ENCODE results near the gene PAOX.

Gene PAOX

DNA sequence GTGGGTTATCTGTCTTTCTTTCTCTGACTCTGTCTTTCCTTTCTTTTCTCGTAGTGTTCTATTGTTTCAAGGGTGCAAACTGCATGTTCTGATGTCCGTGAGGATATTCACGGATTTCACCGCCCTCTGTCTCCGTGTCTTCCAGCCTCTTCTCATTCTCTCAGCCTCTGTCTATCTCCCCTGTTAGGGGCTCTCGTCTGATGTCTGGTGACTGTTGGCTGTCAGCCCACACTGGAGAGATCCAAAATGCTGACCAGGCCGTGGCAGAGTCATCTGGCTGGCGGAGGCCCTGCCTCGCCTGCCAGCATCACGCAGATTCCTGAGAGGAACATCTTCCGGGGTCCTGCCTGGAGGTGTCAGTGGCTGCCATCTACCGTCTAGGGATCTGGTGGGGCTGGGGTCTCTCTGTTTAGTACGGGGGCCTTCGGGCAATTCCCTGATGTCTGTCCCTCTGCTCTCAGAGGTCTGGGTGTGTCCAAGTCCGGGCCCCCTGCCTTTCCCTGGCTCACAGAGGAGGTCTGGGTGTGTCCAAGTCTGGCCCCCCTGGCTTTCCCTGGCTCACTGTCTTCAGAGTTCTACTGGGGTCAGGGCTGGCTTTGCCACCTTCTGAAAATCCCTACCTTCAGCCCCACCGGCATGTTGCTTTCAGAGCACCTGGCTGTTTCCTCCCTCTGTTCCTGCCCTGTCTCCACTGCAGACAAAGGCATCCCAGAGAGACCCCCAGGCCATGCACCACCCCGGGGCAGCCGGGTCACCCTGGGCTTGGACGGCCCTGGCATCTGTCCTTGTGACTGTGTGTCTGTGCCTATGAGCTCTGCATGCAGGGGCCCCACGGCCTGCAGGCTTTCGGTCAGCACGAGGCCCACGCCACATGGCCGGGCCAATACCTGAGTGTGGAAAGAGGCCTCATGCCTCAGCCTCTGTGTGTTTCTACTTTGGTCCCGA is 60.7 kb downstream of the PAOX start:
- DNase-seq (ENCODE audit: low read depth in 3 of 3) = no peak

- no peak for DNase-seq (ENCODE audit: low read depth in 3 of 3)
Measured at GRCh38 chr10:133440633-133441285, 61.7 kb downstream of the PAOX start.
